GM21737 (cell line): ENCODE data around the gene TCEA3.

Source experiments
- ATAC-seq: cut with Tn5 transposase; IDR thresholded peaks from one replicate; pipeline ENCODE4 v1.9.1; 2021; ENCODE audit warnings: mild to moderate bottlenecking, moderate library complexity; ENCODE audit not compliant: unreplicated experiment

TCEA3 gene

GRCh38 chr1:23341931-23342692, 82.4 kb downstream of the TCEA3 start:
- no peak for ATAC-seq

GRCh38 chr1:23339632-23340031, 84.9 kb downstream of the TCEA3 start:
- ATAC-seq: no peak

- ATAC-seq: no peak
These were observed 86.7 kb downstream of the TCEA3 start for GRCh38 chr1:23337869-23338268.

- ATAC-seq: no peak
These were observed 92.8 kb downstream of the TCEA3 start for GRCh38 chr1:23331713-23332112.
